ENCODE data around the gene CFAP157.
A peak's percentile ranks its signal among the peaks of the same experiment; 100 is the strongest.

CFAP157 gene

DNA sequence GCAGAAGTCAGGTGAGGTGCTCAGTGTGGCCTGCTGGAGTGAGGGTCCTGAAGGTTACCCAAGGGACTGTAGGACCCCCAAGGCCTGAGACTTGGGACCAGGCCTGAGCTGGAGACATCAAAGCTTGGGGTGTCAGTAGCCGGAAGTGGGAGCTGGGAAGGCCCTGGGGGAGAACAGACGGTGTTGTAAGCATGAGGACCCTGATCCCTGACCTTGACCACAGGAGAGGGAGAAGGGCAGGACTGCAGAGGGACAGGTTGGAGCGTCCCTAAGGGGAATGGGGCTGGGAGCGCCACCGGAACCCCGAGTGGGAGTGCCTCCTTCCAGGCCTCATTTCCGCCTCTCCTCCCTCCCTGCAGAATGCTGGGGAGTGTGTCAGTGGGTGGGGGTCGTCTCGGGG lies 9.6 kb downstream of the CFAP157 start:
- no peak for DNase-seq

DNA sequence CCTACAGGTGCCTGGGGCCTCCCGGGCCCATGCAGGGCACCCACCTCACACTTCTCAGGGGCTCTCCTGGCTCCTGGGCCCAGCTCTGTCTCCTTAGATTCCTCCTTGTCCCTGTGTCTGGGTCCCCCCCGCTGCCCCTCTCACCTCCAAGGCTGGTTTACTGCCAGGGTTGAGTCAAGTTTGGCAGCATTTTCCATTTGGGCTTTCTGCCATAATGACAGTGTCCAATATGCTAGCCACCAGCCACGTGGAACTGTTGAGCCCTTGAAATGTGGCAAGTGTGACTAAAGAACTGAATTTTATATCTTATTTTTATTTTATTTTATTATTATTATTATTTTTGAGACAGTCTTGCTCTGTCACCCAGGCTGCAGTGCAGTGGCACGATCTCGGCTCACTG lies 11.0 kb downstream of the CFAP157 start:
- DNase-seq, result no peak

DNA sequence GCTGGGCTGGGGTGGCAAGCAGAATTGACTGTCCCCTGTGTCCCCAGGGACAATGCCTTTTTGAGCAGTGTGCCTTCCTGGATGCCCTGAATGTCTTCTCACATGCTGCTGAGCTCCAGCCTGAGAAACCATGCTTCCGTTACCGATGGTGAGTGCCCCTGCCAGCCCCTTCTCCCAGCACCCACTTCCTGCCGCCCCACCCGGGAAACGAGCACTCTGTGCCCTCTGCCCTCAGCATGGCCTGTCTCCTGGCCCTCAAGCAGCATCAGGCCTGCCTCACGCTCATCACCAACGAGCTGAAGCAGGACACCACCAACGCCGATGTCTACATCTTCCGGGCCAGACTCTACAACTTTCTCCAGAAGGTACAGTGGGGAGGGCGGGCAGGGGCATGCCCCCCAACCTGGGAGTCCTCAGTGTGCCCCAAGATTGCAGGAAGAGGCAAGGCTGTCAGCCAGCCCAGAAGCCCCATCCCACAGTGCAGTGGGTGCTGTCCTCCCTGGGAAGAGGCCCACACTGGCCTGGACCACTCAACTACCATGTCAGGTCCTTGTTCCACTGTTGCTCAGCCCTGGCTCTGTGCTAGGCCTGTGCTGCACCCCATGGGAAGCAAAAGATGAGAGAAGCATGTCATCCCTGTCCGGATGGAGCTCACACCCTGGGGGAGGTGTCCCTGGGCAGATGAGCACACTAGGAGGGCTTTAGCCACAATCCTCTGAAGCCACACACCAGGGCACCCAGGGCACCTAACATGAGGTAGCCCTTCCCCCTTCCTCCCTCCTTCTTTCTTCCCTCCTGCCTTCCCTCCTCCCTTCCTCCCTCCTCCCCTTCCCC lies 13.5 kb downstream of the CFAP157 start:
- no peak for DNase-seq

DNA sequence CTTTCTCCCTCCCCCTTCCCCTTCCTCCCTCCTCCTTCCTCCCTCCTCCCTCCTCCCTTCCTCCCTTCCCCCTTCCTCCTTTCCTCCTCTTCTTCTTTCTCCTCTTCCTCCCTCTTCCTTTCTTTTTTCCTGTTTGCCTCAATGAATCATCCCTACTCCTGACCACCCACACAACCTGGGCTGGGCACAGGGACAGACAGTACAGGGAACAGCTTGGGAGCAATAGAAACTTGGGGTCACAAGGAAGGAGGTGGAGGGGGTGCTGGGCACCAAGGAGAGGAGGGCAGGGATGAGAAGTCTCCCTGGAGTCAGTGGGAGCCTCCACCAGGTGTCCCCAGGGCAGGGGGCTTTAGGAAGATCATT lies 14.1 kb downstream of the CFAP157 start:
- DNase-seq, result no peak

DNA sequence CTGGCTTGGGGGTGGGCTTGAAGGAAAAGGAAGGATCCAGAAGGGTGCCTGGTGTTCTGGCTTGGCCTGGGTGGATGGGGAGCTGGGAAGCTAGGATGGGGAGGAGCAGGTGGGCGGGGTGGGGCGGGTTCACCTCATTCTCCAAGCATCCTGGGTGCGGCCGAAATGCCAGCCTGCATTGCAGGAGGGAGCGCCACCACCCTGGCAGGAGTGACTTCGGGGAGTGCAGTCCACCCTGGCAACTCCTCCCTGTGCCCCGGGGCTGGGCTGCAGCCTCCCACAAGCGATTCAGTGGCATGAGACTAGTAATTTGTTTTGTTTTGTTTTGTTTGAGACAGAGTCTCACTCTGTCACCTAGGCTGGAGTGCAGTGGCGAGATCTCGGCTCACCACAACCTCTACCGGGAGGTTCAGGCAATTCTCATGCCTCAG lies 14.6 kb downstream of the CFAP157 start:
- no peak for DNase-seq

DNA sequence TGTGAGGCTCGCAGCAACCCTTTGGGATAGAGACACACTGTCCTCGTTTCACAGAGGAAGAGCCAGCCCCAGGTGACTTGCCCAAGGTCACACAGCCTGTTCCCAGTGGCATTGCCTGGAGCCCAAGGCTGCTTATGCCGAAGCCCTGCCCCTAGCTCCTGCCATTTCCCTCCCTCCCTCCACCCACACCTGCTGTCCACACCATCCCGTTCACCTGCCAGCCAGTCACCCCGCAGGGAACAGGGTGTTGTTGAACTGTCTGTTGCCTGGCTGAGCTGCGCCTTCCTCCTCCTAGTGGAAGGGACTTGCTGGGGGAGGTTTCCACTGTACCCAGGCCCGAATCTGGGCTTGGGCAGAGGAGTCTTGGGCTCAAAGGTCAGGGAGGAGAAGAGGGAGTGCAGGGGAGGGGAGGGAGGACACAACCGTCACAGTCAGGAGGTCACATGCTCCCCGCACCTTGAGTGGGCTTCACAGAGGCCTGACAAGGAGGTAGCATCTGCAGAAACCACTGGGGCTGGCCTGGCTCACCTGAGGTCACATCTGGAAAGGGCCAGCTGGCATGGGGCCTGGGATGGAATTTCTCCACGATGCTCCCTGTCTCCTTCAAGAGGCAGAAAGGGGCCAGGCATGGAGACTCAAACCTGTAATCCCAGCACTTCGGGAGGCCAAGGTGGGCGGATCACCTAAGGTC lies 15.4 kb downstream of the CFAP157 start:
- DNase-seq, result no peak

DNA sequence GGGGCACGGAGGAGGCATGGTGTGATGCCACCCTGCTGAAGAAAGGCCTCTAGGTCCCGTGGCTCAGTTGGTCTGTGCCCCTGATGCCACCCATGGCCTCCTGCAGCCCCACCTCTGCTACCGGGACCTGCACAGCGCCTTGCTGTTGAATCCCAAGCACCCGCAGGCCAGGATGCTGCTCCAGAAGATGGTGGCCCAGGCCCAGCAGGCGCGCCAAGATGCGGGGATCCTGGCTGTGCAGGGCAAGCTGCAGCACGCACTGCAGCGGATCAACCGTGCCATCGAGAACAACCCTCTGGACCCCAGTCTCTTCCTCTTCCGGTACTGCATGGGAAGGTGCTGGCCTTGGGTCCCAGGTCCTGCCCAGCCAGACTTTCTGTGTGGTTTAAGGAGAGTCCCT lies 16.2 kb downstream of the CFAP157 start:
- no peak for DNase-seq

DNA sequence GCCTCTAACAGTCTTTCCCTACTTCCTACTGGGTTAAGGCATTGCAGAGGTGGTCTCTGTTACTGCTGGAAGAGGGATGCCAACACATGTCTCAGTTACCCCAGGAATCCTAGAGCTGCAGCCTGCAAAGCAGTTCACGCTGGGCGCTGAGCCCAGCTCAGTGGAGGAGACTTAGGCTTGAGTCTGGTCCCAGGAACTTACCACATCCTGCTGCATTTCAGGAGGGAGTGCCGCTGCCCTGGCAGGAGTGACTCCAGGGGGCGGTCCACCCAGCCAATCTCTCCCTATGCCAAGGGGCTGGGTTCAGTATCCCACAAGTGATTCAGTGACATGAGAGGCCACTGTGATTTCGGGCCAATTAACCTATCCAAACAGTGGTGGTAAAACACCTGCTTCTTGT lies 16.7 kb downstream of the CFAP157 start:
- no peak for DNase-seq

DNA sequence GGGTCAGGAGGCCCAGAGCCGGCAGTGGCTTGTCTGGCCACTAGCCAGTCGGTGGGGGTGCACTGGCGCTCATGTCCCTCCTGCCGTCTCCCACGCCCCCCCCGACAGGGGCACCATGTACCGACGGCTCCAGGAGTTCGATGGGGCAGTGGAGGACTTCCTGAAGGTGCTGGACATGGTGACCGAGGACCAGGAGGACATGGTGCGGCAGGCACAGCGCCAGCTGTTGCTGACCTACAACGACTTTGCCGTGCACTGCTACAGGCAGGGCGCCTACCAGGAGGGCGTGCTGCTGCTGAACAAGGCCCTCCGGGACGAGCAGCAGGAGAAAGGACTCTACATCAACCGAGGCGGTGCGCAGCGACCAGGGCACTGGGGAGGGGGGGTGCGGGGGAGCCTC lies 17.2 kb downstream of the CFAP157 start:
- DNase-seq, result no peak

DNA sequence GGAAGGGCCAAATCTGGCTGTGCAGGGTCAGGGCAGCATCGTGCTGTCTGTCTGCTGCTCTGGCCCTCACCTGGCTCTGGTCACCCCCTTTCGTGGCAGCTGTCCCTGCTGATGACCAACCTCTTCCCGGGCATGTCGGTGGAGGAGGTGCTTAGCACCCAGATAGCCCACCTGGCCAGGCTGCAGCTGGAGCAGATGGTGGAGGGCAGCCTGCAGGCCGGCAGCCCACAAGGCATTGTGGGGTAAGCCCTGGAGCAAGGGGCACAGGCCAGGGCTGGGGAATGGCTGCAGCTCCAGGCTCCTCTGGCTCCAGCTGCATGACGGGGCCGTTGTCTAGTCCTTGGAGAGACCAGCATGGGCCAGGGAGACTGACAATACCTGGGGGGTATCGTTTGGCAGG lies 20.1 kb downstream of the CFAP157 start:
- no peak for DNase-seq

DNA sequence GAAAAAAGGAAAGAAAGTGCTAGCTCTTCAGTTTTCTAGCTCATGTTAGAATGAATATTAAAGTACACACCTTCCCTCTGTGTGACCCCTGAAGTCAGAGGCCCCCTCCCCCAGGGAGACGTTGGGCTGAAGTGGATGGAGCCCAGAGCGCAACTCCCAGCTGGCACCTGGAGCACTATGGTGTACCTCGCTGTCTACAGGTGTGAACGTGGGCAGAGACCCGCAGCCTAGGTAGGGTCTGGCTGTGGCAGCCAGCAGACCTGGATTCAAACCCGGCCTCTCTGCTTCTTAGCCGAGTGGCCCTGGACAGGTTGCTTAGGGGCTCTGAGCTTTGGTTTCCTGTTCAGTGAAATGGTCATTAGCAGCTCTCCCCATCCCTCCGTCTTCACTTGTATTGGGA lies 22.0 kb downstream of the CFAP157 start:
- no peak for DNase-seq

DNA sequence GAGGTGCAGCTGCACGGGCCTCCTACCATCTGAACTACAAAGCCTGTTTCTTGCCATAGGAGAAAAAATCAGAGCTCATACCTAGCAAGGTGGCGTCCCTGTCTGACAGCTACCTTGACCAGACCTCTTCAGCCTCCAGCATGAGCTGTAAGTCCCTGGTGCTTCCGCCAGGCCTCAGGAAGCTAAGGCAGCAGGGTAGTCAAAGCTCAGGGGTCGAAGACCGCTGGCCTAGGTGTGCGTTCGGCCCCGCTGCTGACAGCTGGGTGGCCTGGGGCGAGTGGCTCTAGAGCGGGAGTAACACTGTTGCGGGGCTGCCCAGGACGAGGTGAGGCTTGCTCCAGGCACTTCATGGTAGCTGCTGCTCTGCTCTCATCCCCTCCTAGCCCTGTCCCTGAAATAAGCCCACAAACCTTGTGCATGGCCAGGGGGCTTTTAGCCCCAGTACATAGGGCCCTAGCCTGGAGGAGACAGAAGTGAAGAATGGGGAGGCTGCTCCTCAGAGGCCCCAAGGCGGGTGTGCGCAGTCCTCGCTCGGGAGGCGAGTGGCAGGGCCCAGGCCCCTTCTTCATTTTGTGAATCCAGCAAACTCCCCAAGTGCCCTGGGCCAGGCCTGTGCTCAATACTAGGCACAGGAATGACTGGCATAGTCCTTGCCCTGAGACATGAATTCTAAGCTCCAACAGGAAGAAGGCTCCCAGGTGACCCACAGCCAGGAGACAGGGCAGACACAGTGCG lies 22.9 kb downstream of the CFAP157 start:
- no peak for DNase-seq

DNA sequence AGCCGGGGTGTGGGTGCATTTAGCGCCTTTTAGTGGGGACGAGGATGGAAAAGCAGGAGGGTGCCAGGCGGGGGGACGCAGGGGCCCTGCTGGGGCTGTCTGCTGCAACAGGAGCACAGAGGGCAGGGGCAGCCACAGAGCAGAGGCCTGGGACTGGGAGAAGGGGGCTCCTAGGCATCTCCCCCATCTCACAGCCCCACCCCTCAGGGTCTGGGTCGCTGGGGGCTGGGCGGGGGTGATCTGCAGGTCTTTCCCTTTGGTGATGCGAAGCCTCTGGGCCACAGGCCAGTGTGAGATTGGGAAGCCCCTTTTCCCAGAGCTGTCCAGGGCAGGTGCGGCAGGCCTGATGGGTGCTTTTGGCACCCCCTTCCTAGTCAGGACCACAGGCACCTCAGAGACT lies 23.5 kb downstream of the CFAP157 start:
- DNase-seq, result no peak

DNA sequence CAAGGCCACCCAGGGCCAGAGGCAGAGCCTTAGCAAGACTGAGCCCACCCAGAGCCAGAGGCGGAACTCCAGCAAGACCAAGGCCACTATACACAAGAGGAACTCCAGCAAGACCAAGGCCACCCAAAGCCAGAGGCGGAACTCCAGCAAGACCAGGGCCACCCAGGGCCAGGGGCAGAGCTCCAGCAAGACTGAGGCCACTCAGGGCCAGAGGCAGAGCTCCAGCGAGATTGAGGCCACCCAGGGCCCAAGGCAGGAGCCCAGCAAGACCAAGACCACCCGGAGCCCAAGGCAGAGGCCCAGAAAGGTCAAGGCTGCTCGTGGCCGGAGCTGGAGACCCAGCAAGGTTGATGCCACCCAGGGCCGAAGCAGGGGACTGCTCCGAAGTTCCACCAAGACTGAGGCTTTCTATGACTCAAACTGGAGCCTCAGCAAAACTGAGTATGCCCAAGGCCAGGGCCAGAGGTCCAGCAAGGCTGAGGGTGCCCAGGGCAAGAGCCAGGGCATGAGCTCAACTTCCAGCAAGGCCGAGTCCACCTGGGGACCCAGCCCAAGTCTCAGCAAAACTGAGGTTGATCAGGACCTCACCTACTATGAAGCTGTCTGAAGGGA lies 24.1 kb downstream of the CFAP157 start:
- DNase-seq, result no peak

DNA sequence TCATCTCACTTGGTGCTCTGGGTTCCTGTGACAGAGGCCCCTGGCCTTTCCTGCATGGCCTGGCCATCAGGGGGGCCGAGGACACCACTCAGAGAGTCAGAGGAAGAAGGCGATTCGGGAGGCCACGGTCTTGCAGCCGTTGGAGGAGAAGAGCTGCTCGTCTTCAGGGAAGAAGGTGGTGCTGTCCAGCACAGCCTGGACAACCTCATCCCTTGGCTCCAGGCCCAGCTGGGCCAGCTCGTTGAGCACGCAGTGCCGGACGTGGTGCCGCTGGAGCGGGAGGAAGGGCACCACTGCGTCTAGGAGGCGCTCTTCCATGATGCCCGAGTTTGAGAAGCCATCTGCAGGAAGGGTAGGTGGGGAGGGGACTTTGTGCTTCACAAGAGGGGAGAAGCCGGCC lies 25.1 kb downstream of the CFAP157 start:
- DNase-seq, result no peak

DNA sequence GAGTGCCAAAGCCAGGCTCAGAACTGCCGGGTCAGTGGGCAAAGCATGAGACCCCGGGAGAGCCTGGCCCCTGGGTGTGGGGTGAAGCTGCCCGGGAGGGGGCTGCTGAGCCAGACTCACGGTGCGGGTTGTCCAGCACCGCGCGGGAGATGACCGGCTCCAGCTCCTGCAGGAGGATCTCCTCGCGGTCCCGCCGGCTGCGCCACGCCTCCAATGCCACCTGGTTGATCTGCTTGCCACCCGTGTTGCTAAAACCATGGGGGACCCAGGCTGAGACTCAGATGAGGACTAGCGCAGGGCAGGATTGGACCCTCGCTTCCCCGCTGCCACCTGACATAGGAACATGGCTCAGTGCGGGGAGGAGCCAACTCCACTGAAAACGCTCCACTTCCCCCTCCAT lies 25.7 kb downstream of the CFAP157 start:
- DNase-seq, result no peak

DNA sequence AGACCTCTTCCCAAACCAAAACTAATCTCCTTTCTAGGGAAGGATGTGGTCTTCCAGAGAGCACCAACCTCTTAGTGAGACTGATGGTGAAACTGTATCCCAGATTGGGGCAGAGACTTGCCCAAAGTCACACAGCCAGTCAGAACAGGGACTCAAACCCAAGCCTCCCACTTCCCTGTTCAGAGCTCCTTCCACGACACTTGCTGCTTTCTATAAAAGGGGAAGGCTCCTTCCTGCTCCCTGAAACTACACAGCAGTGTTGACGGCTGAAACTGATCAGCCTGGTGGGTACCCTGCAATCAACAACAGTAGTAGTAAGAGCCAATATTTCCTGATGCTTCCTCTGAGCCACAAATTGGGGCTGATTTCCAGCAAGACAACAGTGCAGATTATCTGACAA lies 26.8 kb downstream of the CFAP157 start:
- no peak for DNase-seq

DNA sequence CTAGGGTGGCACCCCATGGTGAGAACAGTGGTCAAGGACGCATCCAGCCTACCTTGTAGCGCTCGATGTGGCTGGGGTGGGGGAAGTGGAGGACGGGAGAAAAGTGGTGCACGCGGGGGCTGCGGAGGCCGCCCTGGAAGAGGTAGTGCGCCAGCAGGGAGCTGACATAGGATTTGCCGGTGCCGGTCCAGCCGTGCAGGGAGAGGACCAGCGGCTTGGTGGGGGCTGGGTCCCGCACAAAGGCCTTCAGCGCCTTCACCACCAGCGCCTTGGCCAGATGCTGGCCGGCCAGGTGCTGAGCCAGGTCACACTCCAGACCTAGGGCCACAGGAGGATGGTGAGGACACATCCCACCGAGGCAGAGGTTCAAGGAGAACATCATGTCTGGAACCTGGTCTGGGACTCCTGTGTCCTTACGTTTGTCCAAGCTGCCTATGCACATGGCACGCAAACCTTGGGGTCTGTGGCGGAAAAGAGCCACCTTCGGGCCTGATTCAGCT lies 27.5 kb downstream of the CFAP157 start:
- no peak for DNase-seq

DNA sequence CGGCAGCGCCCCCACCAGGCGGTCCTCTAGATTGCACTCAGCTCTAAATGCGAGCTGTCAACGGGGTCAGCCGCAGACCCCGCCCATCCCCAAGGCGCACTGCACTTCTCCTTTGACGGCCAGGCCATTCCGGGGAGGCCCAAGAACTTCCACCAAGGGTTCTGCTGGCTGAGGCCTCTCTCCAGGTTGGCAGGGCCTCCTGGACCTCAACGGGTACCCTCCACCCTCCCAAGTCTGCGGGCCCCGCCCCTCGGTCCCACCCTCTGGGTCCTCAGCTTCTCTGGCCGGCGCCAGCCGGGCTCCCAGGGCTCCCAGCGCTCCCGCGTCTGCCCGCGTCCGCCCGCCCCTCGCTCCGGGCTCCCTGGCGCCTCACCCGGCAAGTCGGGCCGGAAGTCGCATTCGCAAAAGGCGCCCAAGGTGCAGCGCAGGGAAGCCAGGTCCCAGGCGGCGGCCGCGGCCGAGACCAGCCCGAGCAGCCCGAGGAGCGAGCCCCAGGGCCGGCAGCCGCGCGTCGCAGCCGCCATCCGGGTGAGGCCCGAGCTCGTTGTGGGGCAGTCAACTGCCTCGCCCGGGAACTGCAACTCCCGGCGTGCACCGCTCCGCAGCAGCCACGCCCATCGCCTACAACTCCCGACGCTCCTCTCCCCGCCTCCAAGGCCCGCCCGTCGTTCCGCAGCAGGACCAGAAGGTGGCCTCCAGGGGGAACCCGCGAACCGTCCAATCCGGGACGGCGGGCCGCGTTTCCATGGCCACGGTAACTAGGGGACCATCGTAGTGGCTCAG lies 28.1 kb downstream of the CFAP157 start, which contains the start of gene TOR2A:
Gene TOR2A (minus strand): TSS at position 548 of the 783 bp plus-strand sequence. CDS start 24 bp downstream, at position 524.
- DNase-seq, result peak; percentile 97

DNA sequence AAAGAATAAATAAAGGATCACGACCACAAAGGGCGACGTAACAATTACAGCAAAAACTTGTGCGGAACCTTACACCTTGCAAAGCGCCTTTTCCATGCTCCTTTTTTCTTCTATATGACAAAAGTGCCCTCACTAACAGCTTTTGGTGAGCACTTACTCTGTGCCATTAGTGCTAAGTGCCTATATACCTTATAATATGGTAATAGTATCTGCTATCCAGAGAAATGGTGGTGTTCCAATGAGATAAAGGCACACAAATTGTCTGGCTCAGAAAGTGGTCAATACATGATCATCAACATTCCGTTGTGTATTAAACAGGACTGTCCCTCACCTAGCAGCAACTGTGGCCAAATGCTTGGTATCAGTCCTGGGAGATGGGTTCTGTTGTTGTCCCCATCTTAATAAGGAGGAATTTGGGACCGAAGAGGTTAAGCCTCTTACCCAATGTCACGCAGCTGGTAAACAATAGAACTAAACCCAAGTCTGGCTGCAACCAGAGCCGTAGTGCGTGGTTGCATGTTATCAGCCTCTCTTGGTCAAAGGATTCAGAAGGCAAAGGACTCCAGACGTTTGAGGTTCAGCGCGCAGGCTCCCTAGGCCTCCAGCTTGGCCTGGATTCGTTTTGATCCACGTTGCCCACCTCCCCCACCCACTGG lies 28.9 kb downstream of the CFAP157 start:
- DNase-seq, result no peak

DNA sequence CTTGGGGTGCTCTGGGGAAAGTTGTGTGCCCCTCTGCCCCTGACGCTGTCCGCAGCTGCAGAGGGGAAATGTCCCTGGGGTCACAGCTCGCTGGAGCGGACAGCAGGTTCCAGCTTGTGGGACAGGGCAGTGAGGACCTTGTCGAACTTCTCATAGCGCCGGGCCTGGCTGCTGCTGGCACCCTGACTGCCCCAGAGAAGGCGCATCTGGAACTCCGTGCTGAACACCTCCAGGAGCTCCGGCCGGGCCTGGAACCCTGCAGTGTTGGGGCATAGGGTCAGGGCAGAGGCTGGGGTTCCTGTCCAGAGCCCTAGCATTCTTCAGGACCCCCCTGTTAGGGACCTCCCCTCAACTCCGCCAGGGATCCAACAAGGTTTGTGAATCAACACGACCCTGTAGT lies 31.9 kb downstream of the CFAP157 start:
- no peak for DNase-seq

Measured in activated gamma-delta T cell (primary cell).